ENCODE results near the gene CTSW. TPM values are rescaled to one million over a fixed set of nuclear protein-coding genes. Genes with fewer than 3 reads are reported as not detected.

The CTSW gene
- total RNA-seq, 2 experiments from 2014 or later = 75.9 to 80.5 TPM

DNA sequence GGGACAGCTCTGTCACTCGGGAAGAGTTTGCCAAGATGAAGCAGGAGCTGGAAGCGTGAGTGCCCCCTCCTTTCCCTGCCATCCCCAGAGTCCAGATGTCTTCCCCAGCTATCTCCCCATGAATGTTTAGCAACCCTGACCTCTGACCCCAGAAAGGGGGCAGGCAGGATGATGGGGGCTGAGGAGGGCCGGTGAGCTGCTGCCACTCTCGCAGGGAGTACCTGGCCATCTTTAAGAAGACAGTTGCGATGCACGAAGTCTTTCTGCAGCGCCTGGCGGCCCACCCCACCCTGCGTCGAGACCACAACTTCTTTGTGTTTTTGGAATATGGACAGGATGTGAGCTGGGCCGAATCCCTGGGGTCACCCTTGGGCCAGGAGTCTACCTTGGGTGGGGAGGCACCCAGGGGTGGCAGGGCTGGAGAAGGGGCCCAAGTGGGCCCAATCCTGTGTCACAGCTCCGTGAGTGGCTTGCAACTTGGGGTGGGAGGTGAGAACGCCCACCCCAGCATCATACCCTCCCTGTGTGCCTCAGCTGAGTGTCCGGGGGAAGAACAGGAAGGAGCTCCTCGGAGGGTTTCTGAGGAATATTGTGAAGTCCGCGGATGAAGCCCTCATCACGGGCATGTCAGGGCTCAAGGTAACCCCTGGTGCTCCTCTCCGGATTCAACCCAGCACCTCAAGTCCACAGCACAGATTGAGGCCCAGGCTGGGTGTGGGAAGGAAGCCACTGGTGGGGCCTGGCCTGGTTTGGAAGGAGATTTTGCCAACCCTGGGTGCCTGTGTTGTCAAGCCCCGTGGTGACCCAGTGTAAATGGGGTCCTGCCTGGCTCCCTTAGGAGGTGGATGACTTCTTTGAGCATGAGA, 29.2 kb upstream of the CTSW start:
- DNase-seq = peak; percentile 17

DNA sequence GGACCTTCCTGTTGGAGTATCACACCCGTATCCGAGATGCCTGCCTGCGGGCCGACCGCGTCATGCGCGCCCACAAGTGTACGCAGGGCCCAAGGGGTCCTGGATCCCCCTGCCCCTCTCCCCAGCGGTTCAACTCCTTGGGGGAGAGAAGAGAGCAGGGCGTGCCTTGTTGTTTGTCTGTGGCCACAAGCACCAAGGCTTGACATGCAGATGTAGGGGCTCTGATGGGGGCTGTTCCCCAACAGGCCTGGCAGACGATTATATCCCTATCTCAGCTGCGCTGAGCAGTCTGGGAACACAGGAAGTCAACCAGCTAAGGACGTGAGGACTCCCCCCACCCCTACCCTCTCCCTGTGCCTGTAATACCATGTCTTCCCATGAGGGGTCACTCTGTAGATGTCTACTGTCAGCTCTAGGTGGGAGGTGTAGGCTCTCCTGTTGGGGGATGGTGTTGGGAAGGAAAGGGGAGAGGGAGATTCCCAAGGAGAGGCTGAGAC, 28.5 kb upstream of the CTSW start:
- ChIA-PET POLR2A (interaction anchor here (0.6 to 4.6 kb wide), 20 partner anchors 9 to 212 kb away, joined by 3 to 38 read pairs (median 3); partner anchors contain the start of genes BANF1, CCDC85B, CTSW and EIF1AD), CTCF (interaction anchor here (1.0 to 1.5 kb wide), 10 partner anchors 9 to 194 kb away, joined by 3 to 13 read pairs (median 4); partner anchors contain the start of genes BANF1, EIF1AD, FIBP and KAT5)
- peak; percentile 29 for DNase-seq
- Mint-ChIP-seq H3K9me3 (peaks cover 5% of the 10 kb centered on the region), H3K27me3 (no peaks in the 10 kb centered on the region), H3K27ac (no peak overlapping the region), H3K36me3 (ENCODE audit: low read depth) (peaks cover 58% of the 10 kb centered on the region), H3K4me3 (no peak overlapping the region), H3K4me1 (peaks cover 29% of the 10 kb centered on the region)

More for the DNA sequence above, 29.2 kb upstream of the CTSW start:
- peaks cover 51% of the 10 kb centered on the region for H3K36me3 Mint-ChIP-seq (ENCODE audit: low read depth)
- H3K9me3 Mint-ChIP-seq = peaks cover 5% of the 10 kb centered on the region
- no peak overlapping the region for H3K27ac Mint-ChIP-seq
- ChIA-PET CTCF (interaction anchor here (1.0 to 2.6 kb wide), 8 partner anchors 9 to 195 kb away, joined by 3 to 13 read pairs (median 4); partner anchors contain the start of genes FIBP, KAT5 and MUS81), POLR2A (interaction anchor here (0.7 to 4.6 kb wide), 13 partner anchors 8 to 172 kb away, joined by 3 to 38 read pairs (median 5); partner anchors contain the start of genes AP5B1, BANF1, CFL1 and EIF1AD)
- H3K27me3 Mint-ChIP-seq = no peaks in the 10 kb centered on the region
- peaks cover 22% of the 10 kb centered on the region for H3K4me1 Mint-ChIP-seq
- H3K4me3 Mint-ChIP-seq = no peak overlapping the region

DNA sequence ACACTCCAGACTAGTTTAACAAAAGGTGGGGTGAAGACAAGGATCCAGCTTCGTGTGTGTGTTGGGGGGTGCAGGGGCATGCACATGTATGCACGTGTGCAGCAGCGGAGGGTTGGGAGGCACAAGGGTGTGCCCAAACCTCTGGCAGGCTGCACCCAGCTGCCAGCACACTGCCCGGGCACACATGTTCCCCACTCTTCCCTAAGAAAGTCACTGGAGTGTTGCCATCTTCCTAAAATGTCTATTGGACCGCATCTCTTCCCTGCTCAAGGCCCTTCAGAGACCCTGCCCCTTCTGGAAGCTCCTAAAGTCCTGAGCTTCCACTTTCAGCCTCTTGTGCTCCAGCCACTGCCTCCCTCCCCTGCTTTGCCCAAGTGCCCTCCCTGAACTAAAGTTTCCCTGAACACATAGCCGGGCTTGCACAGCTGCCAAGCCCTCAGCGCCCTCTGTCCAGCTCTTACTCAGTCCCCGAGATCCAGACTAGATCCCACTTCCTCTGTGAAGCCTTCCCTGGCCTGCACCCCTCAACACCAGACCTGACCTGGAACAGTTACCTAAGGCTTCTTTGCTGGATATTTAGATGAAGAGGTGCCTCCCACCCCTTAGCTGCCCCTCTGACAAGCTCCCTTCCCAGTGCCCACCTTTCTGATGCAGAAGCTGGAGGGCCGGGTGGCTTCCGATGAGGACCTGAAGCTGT, 27.7 kb upstream of the CTSW start:
- Mint-ChIP-seq H3K27ac (no peak overlapping the region), H3K4me3 (no peak overlapping the region), H3K4me1 (peaks cover 38% of the 10 kb centered on the region), H3K36me3 (ENCODE audit: low read depth) (peaks cover 66% of the 10 kb centered on the region), H3K9me3 (peaks cover 5% of the 10 kb centered on the region), H3K27me3 (no peaks in the 10 kb centered on the region)
- DNase-seq = no peak
- ChIA-PET CTCF (interaction anchor here (1.0 to 1.5 kb wide), 11 partner anchors 8 to 194 kb away, joined by 3 to 13 read pairs (median 3); partner anchors contain the start of genes BANF1, EIF1AD, FIBP and KAT5), POLR2A (interaction anchor here (0.6 to 4.6 kb wide), 20 partner anchors 9 to 213 kb away, joined by 3 to 38 read pairs (median 4); partner anchors contain the start of genes CCDC85B, CTSW, FIBP and FOSL1)

DNA sequence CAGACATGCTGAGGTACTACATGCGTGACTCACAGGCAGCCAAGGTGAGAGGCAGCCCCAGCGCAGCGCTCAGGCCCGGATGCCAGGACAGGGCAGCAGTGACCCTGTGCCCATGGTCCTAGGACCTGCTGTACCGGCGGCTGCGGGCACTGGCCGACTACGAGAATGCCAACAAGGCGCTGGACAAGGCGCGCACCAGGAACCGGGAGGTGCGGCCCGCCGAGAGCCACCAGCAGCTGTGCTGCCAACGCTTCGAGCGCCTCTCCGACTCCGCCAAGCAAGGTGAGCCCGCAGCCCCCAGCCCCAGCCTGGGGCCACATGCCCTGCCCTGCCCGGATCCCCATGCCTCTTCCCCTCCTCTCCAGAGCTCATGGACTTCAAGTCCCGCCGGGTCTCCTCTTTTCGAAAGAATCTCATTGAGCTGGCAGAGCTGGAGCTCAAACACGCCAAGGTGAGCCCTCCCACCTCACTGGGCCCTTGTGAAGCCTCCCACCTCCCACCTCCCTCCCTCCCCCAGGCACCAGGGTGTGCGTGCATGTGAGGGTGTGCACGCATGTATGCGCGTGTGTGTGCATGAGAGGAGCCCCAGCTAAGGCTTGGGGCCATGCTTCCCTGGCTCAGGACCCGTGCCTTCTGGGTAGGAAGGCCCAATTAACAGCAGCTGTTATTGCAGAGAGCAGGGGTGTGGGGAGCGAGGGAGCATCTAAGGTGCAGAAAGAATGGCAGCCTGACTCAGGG, 27.0 kb upstream of the CTSW start:
- POLR2A ChIA-PET = interaction anchor here (1.0 to 4.6 kb wide), 15 partner anchors 8 to 214 kb away, joined by 3 to 38 read pairs (median 4); partner anchors contain the start of genes CCDC85B, FIBP, FOSL1 and MUS81
- Mint-ChIP-seq H3K27ac (no peak overlapping the region), H3K4me1 (peaks cover 38% of the 10 kb centered on the region), H3K27me3 (no peaks in the 10 kb centered on the region), H3K9me3 (peaks cover 5% of the 10 kb centered on the region), H3K36me3 (ENCODE audit: low read depth) (peaks cover 68% of the 10 kb centered on the region), H3K4me3 (no peak overlapping the region)
- CTCF ChIA-PET = interaction anchor here (1.1 to 1.3 kb wide), 3 partner anchors 24 to 150 kb away, joined by 3 to 5 read pairs (median 3); partner anchors contain the start of genes BANF1 and EIF1AD
- DNase-seq = no peak

DNA sequence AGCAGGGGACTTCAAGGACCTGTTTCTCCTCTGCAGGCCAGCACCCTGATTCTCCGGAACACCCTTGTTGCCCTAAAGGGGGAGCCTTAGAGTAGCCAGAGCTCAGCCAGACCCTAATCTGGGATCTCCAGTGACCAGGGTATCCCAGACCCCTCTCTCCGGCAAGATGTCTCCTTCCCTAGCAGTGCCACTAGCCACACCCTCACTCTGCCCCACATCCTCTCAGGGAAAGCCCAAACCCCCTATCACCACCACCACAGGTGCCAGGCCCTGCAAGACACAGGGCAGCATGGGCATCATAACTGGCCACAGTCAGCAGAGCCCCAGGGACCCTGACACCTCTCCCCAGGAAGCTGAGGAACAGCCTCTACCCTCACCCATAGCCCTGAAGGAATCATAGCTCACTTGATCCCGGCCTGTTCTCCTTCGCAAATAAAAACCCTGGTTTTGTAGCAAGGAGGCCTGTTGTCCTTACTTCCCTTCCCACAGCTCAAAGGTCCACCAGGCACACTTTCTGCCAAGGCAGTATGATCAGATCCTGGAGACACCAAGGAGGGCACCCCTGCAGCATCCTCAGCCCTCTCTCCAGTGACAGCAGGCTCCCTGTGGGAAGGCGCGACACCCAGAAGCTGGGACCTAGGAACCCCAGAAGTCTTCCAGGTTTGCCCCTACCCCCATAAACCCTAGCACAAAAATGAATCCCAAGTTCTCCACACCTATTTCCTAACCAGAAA, 26.2 kb upstream of the CTSW start:
- no peak for DNase-seq
- Mint-ChIP-seq H3K4me1 (peaks cover 41% of the 10 kb centered on the region), H3K9me3 (peaks cover 5% of the 10 kb centered on the region), H3K4me3 (no peak overlapping the region), H3K27ac (no peak overlapping the region), H3K36me3 (ENCODE audit: low read depth) (peaks cover 70% of the 10 kb centered on the region), H3K27me3 (no peaks in the 10 kb centered on the region)
- CTCF ChIA-PET = no interaction called here
- POLR2A ChIA-PET = interaction anchor here (1.0 to 3.6 kb wide), 8 partner anchors 8 to 141 kb away, joined by 3 to 13 read pairs (median 4); partner anchors contain the start of genes FOSL1 and SNX32

DNA sequence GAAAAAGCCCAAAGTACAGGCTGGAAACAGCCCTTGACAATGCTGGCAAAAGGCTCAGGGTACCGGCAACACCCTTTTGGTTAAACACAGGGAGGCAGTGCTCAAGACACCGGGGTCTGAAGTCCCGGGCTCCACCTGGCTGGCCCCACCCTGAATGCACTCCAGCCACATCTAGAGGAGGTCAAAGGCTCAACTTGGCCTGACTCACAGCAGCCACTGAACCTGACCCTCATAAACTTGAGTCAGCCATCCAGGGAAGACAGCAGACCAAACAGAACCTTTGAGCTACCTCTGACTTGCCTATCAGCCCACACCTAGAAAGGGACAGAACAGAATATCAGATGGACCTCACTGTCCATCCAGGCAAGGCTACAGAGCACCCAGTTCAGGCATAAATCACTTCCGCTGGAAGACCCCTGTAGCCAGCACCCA, 25.5 kb upstream of the CTSW start:
- ChIA-PET POLR2A (interaction anchor here (1.5 to 2.5 kb wide), 3 partner anchors 9 to 21 kb away, joined by 4 to 8 read pairs (median 5); partner anchors contain the start of gene SNX32), CTCF (no interaction called here)
- no peak for DNase-seq
- Mint-ChIP-seq H3K27me3 (no peaks in the 10 kb centered on the region), H3K27ac (no peak overlapping the region), H3K4me1 (peaks cover 42% of the 10 kb centered on the region), H3K4me3 (peak overlapping the region; percentile 39), H3K36me3 (ENCODE audit: low read depth) (peaks cover 70% of the 10 kb centered on the region), H3K9me3 (peaks cover 5% of the 10 kb centered on the region)

DNA sequence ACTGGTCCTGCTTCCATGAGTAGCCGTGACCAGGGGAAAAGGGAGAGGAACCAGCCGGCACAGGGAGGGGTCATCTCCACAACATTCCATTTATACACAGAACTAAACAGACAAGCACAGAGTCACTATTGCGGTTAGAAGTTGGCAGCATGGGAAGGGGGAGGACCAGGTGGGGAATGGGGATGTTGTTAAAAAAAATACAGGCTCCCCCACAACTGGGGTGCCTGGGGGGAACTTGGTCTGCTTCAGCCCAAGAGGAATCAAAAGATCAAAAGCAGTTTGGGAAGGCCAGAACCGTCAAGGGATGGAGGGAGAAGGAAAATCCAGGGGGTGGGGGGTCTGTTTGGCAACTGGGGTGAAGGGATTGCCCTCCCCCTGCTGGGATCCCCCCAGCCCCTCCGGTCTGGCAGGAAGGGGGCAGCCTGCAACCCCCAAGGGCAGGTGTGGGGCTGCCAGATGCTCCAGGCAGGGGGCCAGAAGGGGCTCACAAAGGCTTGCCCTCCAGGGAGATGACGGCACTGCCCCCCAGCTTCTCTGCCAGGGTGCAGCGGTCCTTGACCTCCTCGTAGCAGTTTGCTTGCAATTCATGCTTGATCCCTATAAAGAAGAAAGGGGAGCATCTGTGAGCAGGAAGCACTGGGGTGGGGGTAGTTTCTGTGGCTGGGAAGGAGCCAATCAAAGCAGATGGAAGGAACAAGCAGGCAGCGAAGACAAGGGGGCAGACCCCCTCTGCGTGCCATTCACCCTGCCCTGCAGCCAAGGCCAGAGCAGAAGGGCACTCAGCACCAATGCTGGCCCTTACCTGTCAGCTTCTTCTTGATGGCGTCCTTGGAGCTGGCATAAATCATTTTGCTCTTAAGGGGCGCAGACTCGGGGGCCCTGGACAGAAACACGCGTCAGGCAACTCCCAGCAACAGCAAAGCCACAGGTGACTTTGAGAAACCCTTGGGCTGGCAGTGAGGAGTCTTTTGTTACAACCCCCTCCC, 24.5 kb upstream of the CTSW start:
- DNase-seq = no peak
- POLR2A ChIA-PET = interaction anchor here (0.7 to 8.9 kb wide), 6 partner anchors 15 to 147 kb away, joined by 3 to 284 read pairs (median 18); partner anchors contain the start of genes AP5B1, BANF1, CCDC85B and EFEMP2
- H3K9me3 Mint-ChIP-seq = peaks cover 5% of the 10 kb centered on the region
- H3K4me1 Mint-ChIP-seq = peaks cover 45% of the 10 kb centered on the region
- H3K27ac Mint-ChIP-seq = peak overlapping the region; percentile 83
- peak overlapping the region; percentile 91 for H3K4me3 Mint-ChIP-seq
- CTCF ChIA-PET = interaction anchor here (1.4 to 8.7 kb wide), 2 partner anchors 33 to 143 kb away, joined by 4 to 251 read pairs; partner anchors contain the start of genes CCDC85B, FIBP and KAT5
- H3K27me3 Mint-ChIP-seq = no peaks in the 10 kb centered on the region
- peaks cover 72% of the 10 kb centered on the region for H3K36me3 Mint-ChIP-seq (ENCODE audit: low read depth)

DNA sequence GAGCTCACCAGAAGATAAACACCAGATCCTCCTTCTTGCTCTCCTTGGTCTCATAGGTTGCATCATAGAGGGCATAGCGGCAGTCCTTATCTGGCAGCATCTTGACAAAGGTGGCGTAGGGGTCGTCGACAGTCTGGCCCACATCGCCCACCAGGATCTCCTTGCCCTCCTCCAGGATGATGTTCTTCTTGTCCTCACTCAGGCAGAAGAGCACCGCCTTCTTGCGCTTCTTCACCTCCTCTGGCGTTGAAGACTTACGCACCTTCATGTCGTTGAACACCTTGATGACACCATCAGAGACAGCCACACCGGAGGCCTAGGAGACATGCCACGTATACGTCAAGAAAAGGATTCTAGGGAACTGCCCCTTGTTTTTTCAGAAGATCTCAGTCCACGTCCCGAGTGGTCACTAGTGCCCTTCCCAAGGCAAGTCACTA, 23.7 kb upstream of the CTSW start:
- H3K9me3 Mint-ChIP-seq = peaks cover 5% of the 10 kb centered on the region
- peaks cover 48% of the 10 kb centered on the region for H3K4me1 Mint-ChIP-seq
- H3K27me3 Mint-ChIP-seq = no peaks in the 10 kb centered on the region
- H3K4me3 Mint-ChIP-seq = peak overlapping the region; percentile 91
- peaks cover 68% of the 10 kb centered on the region for H3K36me3 Mint-ChIP-seq (ENCODE audit: low read depth)
- peak overlapping the region; percentile 83 for H3K27ac Mint-ChIP-seq
- no peak for DNase-seq
- ChIA-PET CTCF (interaction anchor here (1.4 to 8.7 kb wide), 2 partner anchors 32 to 144 kb away, joined by 4 to 251 read pairs; partner anchors contain the start of genes CCDC85B, FIBP and KAT5), POLR2A (interaction anchor here (0.7 to 8.9 kb wide), 7 partner anchors 14 to 241 kb away, joined by 3 to 284 read pairs (median 8); partner anchors contain the start of genes AP5B1, BANF1, CCDC85B and EFEMP2)

DNA sequence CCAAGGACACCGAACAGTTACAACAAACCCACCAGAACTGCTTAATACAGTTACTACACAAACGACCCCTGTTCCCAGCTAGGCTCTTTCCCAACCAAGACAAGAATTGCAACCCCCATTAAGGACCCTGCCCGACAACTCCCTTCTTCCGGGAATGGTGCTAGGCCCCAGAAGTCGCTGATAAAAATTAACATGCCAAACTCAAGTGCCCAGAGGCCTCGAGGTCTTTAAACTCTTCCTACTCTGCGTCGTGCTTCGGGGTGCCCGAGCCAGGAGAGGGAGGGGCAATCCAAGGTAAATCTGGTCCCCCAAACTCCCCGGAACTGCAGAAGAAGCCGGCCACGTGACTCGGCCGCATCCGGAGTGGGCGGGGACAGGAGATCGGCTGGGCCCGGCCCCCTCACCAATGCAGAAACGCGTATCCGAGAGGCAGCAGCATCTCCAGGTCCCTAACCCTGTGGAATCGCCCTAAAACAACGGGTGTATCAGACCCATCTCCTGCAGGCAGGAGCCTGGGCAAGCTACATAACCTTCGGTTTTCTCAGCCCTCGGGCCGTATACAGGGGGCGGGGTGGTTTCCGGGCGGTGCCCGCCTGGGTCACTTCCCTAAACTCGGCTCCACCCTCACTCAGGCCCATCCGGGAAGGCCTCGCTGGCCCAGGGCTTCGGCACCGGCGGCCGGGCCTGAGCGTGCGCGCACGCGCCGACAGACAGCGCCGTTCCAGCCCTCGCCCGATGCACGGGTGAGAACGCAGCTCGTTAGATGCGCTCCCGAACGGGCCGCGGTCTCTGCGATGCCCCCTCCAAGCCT, 22.7 kb upstream of the CTSW start:
- ChIA-PET POLR2A (interaction anchor here (0.6 to 8.9 kb wide), 12 partner anchors 13 to 242 kb away, joined by 3 to 284 read pairs (median 8); partner anchors contain the start of genes AP5B1, BANF1, C11orf68 and CCDC85B), CTCF (interaction anchor here (1.4 to 8.7 kb wide), 3 partner anchors 31 to 145 kb away, joined by 4 to 251 read pairs (median 7); partner anchors contain the start of genes CCDC85B, FIBP and KAT5)
- H3K9me3 Mint-ChIP-seq = peaks cover 2% of the 10 kb centered on the region
- H3K4me1 Mint-ChIP-seq = peaks cover 57% of the 10 kb centered on the region
- peak; percentile 90 for DNase-seq
- H3K4me3 Mint-ChIP-seq = peak overlapping the region; percentile 91
- peaks cover 66% of the 10 kb centered on the region for H3K36me3 Mint-ChIP-seq (ENCODE audit: low read depth)
- H3K27me3 Mint-ChIP-seq = no peaks in the 10 kb centered on the region
- H3K27ac Mint-ChIP-seq = peak overlapping the region; percentile 83
